MV-4-11 (cell line): ENCODE measurements around the gene SFSWAP.
"Not testable (repeated sequence)": the region's sequence is repeated elsewhere in the genome, so short reads cannot be mapped to it uniquely, and the experiment has no call there.

Source experiments
- DNase-seq: peaks from one replicate; lab custom pipeline; 2025; lab: John Stamatoyannopoulos, UW

SFSWAP gene

GRCh38 chr12:131679816-131680215 lies 31.1 kb upstream of the SFSWAP start:
- not testable (repeated sequence) for DNase-seq

- not testable (repeated sequence) for DNase-seq
Observed at GRCh38 chr12:131680392-131681256, 30.3 kb upstream of the SFSWAP start.

GRCh38 chr12:131681257-131681620 lies 29.7 kb upstream of the SFSWAP start:
- no peak for DNase-seq

GRCh38 chr12:131681746-131682509 lies 29.0 kb upstream of the SFSWAP start:
- DNase-seq, result peak; percentile 82

- DNase-seq, result peak; percentile 52
Observed at GRCh38 chr12:131682510-131682895, 28.4 kb upstream of the SFSWAP start.

GRCh38 chr12:131683266-131684014 lies 27.4 kb upstream of the SFSWAP start:
- no peak for DNase-seq

GRCh38 chr12:131684015-131684725 lies 26.7 kb upstream of the SFSWAP start:
- DNase-seq, result no peak

- no peak for DNase-seq
Observed at GRCh38 chr12:131687346-131688125, 23.4 kb upstream of the SFSWAP start.

- DNase-seq, result no peak
Observed at GRCh38 chr12:131688131-131688844, 22.6 kb upstream of the SFSWAP start.

GRCh38 chr12:131688845-131689154 lies 22.1 kb upstream of the SFSWAP start:
- no peak for DNase-seq

GRCh38 chr12:131690320-131690719 lies 20.6 kb upstream of the SFSWAP start:
- no peak for DNase-seq

GRCh38 chr12:131692431-131692830 lies 18.5 kb upstream of the SFSWAP start:
- DNase-seq, result no peak

GRCh38 chr12:131693149-131693548 lies 17.7 kb upstream of the SFSWAP start:
- DNase-seq, result no peak

- DNase-seq, result no peak
Observed at GRCh38 chr12:131694116-131694838, 16.6 kb upstream of the SFSWAP start.

- no peak for DNase-seq
Observed at GRCh38 chr12:131695968-131696367, 14.9 kb upstream of the SFSWAP start.

GRCh38 chr12:131698286-131698685 lies 12.6 kb upstream of the SFSWAP start:
- DNase-seq, result no peak

- no peak for DNase-seq
Observed at GRCh38 chr12:131699434-131699833, 11.5 kb upstream of the SFSWAP start.

- no peak for DNase-seq
Observed at GRCh38 chr12:131700271-131700670, 10.6 kb upstream of the SFSWAP start.

- DNase-seq, result no peak
Observed at GRCh38 chr12:131701705-131702572, 9.0 kb upstream of the SFSWAP start.
